ENCODE results near the gene CAPN1. TPM values are rescaled to one million over a fixed set of nuclear protein-coding genes. Genes with fewer than 3 reads are reported as not detected.

Gene CAPN1
- total and polyA plus RNA-seq, 9 of the 15 experiments (the other 6 are each of a cell fraction or from before 2014, with no cell fraction given) = 3.5 to 199 (median 61.6) TPM

- TF ChIP-seq ID3 (CRISPR knock-in tag; IDR thresholded peaks at IDR 0.05) = no peak
- no peak for TF ChIP-seq ID3 (tag; IDR thresholded peaks at IDR 0.05)
- TF ChIP-seq NR3C1 (CRISPR knock-in tag; IDR thresholded peaks at IDR 0.05) = peak; percentile 85
- TF ChIP-seq TCF7L2 (IDR thresholded peaks at IDR 0.05; ENCODE audit: low read depth, low read length) = peak; percentile 86
- TF ChIP-seq KDM5B (IDR thresholded peaks at IDR 0.05; ENCODE audit: insufficient replicate concordance, low read depth, low read length) = peak; percentile 74
- TF ChIP-seq ZNF764 (CRISPR knock-in tag; IDR thresholded peaks at IDR 0.05; ENCODE audit: low read depth) = 0 out of 2 replicates have a peak, but pooled peaks have one; percentile 55
- TF ChIP-seq ZBTB9 (CRISPR knock-in tag; IDR thresholded peaks at IDR 0.05) = peak; percentile 48
- TF ChIP-seq GTF2E2 (tag; IDR thresholded peaks at IDR 0.05) = peak; percentile 71; the same call in 1 of the 2 replicates
- TF ChIP-seq MECOM (CRISPR knock-in tag; IDR thresholded peaks at IDR 0.05) = peak; percentile 82
- TF ChIP-seq MAX (CRISPR knock-in tag; IDR thresholded peaks at IDR 0.05) = peak; percentile 55; the same call in 1 of the 2 replicates
- no peak for TF ChIP-seq CHCHD3 (CRISPR knock-in tag; IDR thresholded peaks at IDR 0.05)
- TF ChIP-seq, protein P1, sequence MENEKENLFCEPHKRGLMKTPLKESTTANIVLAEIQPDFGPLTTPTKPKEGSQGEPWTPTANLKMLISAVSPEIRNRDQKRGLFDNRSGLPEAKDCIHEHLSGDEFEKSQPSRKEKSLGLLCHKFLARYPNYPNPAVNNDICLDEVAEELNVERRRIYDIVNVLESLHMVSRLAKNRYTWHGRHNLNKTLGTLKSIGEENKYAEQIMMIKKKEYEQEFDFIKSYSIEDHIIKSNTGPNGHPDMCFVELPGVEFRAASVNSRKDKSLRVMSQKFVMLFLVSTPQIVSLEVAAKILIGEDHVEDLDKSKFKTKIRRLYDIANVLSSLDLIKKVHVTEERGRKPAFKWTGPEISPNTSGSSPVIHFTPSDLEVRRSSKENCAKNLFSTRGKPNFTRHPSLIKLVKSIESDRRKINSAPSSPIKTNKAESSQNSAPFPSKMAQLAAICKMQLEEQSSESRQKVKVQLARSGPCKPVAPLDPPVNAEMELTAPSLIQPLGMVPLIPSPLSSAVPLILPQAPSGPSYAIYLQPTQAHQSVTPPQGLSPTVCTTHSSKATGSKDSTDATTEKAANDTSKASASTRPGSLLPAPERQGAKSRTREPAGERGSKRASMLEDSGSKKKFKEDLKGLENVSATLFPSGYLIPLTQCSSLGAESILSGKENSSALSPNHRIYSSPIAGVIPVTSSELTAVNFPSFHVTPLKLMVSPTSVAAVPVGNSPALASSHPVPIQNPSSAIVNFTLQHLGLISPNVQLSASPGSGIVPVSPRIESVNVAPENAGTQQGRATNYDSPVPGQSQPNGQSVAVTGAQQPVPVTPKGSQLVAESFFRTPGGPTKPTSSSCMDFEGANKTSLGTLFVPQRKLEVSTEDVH (IDR thresholded peaks at IDR 0.05; ENCODE audit: low read depth, partially characterized antibody) = peak; percentile 77
- TF ChIP-seq ZNF76 (CRISPR knock-in tag; IDR thresholded peaks at IDR 0.05; ENCODE audit: borderline replicate concordance) = peak; percentile 75; the same call in 1 of the 2 replicates
- peak; percentile 61; the same call in 1 of the 2 replicates for TF ChIP-seq DIDO1 (tag; IDR thresholded peaks at IDR 0.05; ENCODE audit: low read depth)
- TF ChIP-seq LEF1 (IDR thresholded peaks at IDR 0.05) = 0 out of 2 replicates have a peak, but pooled peaks have one; percentile 41
- 0 out of 2 replicates have a peak, but pooled peaks have one; percentile 55 for TF ChIP-seq CBX1 (IDR thresholded peaks at IDR 0.05; ENCODE audit: low read depth)
- 0 out of 2 replicates have a peak, but pooled peaks have one; percentile 24 for TF ChIP-seq E2F3 (CRISPR knock-in tag; IDR thresholded peaks at IDR 0.05)
- TF ChIP-seq MYC (IDR thresholded peaks at IDR 0.05; ENCODE audit: low read depth, low read length) = peak; percentile 76
- peak; percentile 89; the same call in 1 of the 2 replicates for TF ChIP-seq MYC (CRISPR knock-in tag; IDR thresholded peaks at IDR 0.05; ENCODE audit: borderline replicate concordance, low read depth)
- TF ChIP-seq ZNF766 (CRISPR knock-in tag; conservative IDR thresholded peaks at IDR 0.05) = peak; percentile 72; the same call in 1 of the 2 replicates
- TF ChIP-seq LARP7 (IDR thresholded peaks at IDR 0.05) = 0 out of 2 replicates have a peak, but pooled peaks have one; percentile 13
- peak; percentile 90 for TF ChIP-seq POLR2A (conservative IDR thresholded peaks at IDR 0.05)
- no peak for TF ChIP-seq SNAPC5 (CRISPR knock-in tag; IDR thresholded peaks at IDR 0.05)
- no peak for TF ChIP-seq ZC3H8 (IDR thresholded peaks at IDR 0.05)
- peak; percentile 96 for TF ChIP-seq PHF8 (IDR thresholded peaks at IDR 0.05; ENCODE audit: borderline replicate concordance, low read length)
- peak; percentile 30 for TF ChIP-seq MAFF (IDR thresholded peaks at IDR 0.05; ENCODE audit: low read length)
These were observed 47.3 kb upstream of the CAPN1 start, which contains the start of gene SYVN1 (continued) for GRCh38 chr11:65134240-65134951.

Measured in K562 (cell line).